ENCODE results near the gene MESD.

Gene MESD

GRCh38 chr15:80931191-80931590 is 58.4 kb downstream of the MESD start:
- H3K4me3 ChIP-seq (ENCODE audit: low read length) = no peak overlapping the region
- TF ChIP-seq, protein P1, sequence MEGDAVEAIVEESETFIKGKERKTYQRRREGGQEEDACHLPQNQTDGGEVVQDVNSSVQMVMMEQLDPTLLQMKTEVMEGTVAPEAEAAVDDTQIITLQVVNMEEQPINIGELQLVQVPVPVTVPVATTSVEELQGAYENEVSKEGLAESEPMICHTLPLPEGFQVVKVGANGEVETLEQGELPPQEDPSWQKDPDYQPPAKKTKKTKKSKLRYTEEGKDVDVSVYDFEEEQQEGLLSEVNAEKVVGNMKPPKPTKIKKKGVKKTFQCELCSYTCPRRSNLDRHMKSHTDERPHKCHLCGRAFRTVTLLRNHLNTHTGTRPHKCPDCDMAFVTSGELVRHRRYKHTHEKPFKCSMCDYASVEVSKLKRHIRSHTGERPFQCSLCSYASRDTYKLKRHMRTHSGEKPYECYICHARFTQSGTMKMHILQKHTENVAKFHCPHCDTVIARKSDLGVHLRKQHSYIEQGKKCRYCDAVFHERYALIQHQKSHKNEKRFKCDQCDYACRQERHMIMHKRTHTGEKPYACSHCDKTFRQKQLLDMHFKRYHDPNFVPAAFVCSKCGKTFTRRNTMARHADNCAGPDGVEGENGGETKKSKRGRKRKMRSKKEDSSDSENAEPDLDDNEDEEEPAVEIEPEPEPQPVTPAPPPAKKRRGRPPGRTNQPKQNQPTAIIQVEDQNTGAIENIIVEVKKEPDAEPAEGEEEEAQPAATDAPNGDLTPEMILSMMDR (conservative IDR thresholded peaks at IDR 0.05; ENCODE audit: low read depth, low read length) = no peak
- DNase-seq (ENCODE audit: low read depth) = peak; percentile 76

- H3K4me3 ChIP-seq (ENCODE audit: low read length) = no peak overlapping the region
- DNase-seq (ENCODE audit: low read depth) = no peak
- TF ChIP-seq, protein P1 (conservative IDR thresholded peaks at IDR 0.05; ENCODE audit: low read depth, low read length) = no peak
These were observed 59.9 kb downstream of the MESD start for GRCh38 chr15:80929689-80930088.

DNA sequence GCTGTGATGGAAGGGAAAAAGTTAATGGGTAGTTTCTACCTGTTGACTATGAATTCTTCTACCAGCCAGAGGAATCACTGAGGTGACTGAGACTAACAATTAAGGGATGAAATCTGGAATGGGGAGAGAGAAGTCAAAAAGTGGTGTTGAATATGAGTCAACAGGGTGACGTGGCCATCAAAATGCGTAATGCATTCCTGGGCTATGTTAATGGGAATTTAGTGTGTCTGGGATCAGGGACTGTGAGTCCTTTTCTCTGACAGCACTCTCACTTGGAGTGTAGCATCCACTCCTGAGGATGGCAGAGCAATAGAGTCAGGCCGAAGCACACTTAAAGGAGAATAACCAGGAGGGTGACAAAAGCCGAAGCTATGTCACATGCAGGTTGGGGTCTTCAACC is 60.4 kb downstream of the MESD start:
- TF ChIP-seq, protein P1 (conservative IDR thresholded peaks at IDR 0.05; ENCODE audit: low read depth, low read length) = no peak
- no peak overlapping the region for H3K4me3 ChIP-seq (ENCODE audit: low read length)
- no peak for DNase-seq (ENCODE audit: low read depth)

DNA sequence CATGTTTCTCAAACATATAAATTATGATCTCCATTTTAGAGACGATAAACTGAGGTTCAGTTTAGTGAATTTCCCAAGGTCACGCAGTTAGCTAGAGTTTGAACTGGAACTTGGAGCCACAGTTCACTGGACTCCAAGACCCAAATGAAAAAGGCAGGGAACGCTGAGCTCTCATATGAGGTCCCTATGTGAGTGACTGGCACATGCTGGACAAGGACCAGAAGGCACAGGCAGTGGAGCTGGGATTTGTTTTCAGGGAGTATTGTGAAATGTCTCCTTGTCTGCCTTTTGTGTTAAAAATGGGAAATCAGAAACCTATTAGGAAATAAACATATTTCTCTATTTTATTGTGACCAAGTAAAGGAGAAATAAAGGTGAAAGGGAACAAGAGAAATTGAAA is 63.5 kb downstream of the MESD start:
- DNase-seq (ENCODE audit: low read depth) = no peak
- TF ChIP-seq, protein P1 (conservative IDR thresholded peaks at IDR 0.05; ENCODE audit: low read depth, low read length) = no peak
- H3K4me3 ChIP-seq (ENCODE audit: low read length) = no peak overlapping the region

DNA sequence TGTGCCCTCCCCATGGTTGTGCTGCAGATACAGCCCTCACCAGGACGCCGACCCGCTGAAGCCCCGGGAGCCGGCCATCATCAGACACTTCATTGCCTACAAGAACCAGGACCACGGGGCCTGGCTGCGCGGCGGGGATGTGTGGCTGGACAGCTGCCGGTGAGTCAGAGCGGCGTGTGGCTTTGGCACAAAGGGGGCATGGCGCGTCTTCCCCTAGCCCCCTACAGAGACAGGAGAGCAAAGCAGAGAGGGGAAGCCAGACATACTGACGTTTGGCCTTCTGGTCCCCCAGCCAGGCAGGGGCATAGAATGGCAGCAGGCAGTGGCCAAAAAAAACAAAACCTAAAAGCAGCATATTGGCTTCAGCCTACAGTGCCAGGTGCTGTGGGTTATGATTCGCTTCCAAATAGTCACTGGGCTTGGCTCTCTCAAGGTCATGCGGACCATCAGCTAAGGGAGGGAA is 64.0 kb downstream of the MESD start:
- H3K4me3 ChIP-seq (ENCODE audit: low read length) = no peak overlapping the region
- TF ChIP-seq, protein P1 (conservative IDR thresholded peaks at IDR 0.05; ENCODE audit: low read depth, low read length) = no peak
- DNase-seq (ENCODE audit: low read depth) = no peak

- DNase-seq (ENCODE audit: low read depth) = no peak
- no peak overlapping the region for H3K4me3 ChIP-seq (ENCODE audit: low read length)
- TF ChIP-seq, protein P1 (conservative IDR thresholded peaks at IDR 0.05; ENCODE audit: low read depth, low read length) = no peak
These were observed 65.3 kb downstream of the MESD start for GRCh38 chr15:80924278-80924677.

- TF ChIP-seq, protein P1 (conservative IDR thresholded peaks at IDR 0.05; ENCODE audit: low read depth, low read length) = no peak
- no peak for DNase-seq (ENCODE audit: low read depth)
- no peak overlapping the region for H3K4me3 ChIP-seq (ENCODE audit: low read length)
These were observed 66.0 kb downstream of the MESD start for GRCh38 chr15:80923668-80924067.

Measured in retinal pigment epithelial cell (primary cell).